ENCODE data around the gene CEP41. TPM values are rescaled to one million over a fixed set of nuclear protein-coding genes. Genes with fewer than 3 reads are reported as not detected.

Gene CEP41
- total and polyA plus RNA-seq, 10 of the 15 experiments (the other 5 are each of a cell fraction or from before 2014, with no cell fraction given), result 11.4 to 43.0 (median 24.7) TPM

DNA sequence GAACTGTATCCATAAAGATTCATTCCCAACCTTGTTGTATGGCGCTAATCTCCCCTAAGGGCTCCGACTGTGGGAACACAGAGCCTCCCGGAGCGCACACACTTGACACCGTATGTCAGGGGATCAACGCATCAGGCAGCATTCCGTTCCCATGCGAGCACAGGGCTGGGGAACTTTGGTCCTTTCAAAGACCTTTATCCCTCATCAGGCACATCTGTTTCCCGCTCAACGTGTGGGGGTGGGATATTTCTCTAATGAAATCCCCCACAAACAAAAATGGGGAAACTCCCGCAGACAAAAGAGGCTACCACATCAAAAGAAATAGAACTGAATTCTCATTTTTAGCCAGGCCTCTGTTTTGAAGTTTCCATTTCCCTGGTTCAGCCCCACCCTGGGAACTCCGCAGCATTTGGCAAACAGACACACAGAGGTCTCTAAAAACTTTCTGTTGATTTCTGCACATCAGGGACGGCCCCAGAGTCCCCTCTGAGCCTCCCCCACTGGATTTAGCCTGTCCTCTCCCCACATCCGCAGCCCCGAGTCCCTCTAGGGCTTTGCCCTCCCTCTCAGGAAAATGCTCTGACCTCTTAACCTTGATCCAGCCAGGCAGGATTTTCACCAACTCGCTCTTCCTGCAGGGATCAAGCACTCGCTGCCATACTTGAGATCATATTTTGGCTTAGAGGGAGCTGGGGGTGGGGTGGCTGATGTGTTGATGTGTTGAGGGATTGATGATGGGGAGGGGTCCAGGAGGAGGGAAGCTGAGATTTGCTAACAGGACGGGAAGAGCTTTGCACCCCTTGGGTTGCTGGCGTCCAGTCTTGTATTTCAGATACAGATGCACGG, 89.6 kb downstream of the CEP41 start (continued):
- TF ChIP-seq ZNF207 (IDR thresholded peaks at IDR 0.05; ENCODE audit: borderline replicate concordance) (no peak), TCF12 (IDR thresholded peaks at IDR 0.05; ENCODE audit: low read depth, low read length) (0 out of 2 replicates have a peak, but pooled peaks have one; percentile 58), CREB1 (IDR thresholded peaks at IDR 0.05; ENCODE audit: low read depth) (no peak), ZNF622 (IDR thresholded peaks at IDR 0.05) (no peak), MXI1 (IDR thresholded peaks at IDR 0.05; ENCODE audit: low read depth, low read length) (no peak), DPF2 (IDR thresholded peaks at IDR 0.05) (0 out of 2 replicates have a peak, but pooled peaks have one; percentile 23), HDAC6 (IDR thresholded peaks at IDR 0.05; ENCODE audit: unreplicated experiment) (no peak), IRF4 (IDR thresholded peaks at IDR 0.05; ENCODE audit: low read depth, low read length) (peak; percentile 47; the same call in 1 of the 2 replicates), ASH2L (IDR thresholded peaks at IDR 0.05; ENCODE audit: borderline replicate concordance, low read depth) (no peak), SPI1 (IDR thresholded peaks at IDR 0.05; ENCODE audit: borderline replicate concordance, insufficient read depth, low read depth, low read length) (no peak), SIX5 (IDR thresholded peaks at IDR 0.05; ENCODE audit: low read depth, low read length, severe bottlenecking) (no peak), SMAD1 (IDR thresholded peaks at IDR 0.05; ENCODE audit: low read depth, partially characterized antibody) (no peak), BCL11A (IDR thresholded peaks at IDR 0.05; ENCODE audit: low read depth, low read length) (0 out of 2 replicates have a peak, but pooled peaks have one; percentile 13), POLR2AphosphoS2 (IDR thresholded peaks at IDR 0.05; ENCODE audit: low read depth, low read length) (no peak), CHD4 (IDR thresholded peaks at IDR 0.05) (no peak), FOS (IDR thresholded peaks at IDR 0.05; ENCODE audit: borderline replicate concordance, extremely low read depth, insufficient read length) (no peak), RFX5 (IDR thresholded peaks at IDR 0.05; ENCODE audit: low read depth, low read length) (no peak), HCFC1 (IDR thresholded peaks at IDR 0.05; ENCODE audit: low read length) (no peak), CBX5 (IDR thresholded peaks at IDR 0.05; ENCODE audit: low read depth) (no peak)
- TF ChIP-seq, protein P1, sequence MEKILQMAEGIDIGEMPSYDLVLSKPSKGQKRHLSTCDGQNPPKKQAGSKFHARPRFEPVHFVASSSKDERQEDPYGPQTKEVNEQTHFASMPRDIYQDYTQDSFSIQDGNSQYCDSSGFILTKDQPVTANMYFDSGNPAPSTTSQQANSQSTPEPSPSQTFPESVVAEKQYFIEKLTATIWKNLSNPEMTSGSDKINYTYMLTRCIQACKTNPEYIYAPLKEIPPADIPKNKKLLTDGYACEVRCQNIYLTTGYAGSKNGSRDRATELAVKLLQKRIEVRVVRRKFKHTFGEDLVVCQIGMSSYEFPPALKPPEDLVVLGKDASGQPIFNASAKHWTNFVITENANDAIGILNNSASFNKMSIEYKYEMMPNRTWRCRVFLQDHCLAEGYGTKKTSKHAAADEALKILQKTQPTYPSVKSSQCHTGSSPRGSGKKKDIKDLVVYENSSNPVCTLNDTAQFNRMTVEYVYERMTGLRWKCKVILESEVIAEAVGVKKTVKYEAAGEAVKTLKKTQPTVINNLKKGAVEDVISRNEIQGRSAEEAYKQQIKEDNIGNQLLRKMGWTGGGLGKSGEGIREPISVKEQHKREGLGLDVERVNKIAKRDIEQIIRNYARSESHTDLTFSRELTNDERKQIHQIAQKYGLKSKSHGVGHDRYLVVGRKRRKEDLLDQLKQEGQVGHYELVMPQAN (conservative IDR thresholded peaks at IDR 0.05), result no peak
- TF ChIP-seq, protein P2, sequence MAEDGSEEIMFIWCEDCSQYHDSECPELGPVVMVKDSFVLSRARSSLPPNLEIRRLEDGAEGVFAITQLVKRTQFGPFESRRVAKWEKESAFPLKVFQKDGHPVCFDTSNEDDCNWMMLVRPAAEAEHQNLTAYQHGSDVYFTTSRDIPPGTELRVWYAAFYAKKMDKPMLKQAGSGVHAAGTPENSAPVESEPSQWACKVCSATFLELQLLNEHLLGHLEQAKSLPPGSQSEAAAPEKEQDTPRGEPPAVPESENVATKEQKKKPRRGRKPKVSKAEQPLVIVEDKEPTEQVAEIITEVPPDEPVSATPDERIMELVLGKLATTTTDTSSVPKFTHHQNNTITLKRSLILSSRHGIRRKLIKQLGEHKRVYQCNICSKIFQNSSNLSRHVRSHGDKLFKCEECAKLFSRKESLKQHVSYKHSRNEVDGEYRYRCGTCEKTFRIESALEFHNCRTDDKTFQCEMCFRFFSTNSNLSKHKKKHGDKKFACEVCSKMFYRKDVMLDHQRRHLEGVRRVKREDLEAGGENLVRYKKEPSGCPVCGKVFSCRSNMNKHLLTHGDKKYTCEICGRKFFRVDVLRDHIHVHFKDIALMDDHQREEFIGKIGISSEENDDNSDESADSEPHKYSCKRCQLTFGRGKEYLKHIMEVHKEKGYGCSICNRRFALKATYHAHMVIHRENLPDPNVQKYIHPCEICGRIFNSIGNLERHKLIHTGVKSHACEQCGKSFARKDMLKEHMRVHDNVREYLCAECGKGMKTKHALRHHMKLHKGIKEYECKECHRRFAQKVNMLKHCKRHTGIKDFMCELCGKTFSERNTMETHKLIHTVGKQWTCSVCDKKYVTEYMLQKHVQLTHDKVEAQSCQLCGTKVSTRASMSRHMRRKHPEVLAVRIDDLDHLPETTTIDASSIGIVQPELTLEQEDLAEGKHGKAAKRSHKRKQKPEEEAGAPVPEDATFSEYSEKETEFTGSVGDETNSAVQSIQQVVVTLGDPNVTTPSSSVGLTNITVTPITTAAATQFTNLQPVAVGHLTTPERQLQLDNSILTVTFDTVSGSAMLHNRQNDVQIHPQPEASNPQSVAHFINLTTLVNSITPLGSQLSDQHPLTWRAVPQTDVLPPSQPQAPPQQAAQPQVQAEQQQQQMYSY (CRISPR knock-in tag; IDR thresholded peaks at IDR 0.05), result no peak
- TF ChIP-seq, protein P3, sequence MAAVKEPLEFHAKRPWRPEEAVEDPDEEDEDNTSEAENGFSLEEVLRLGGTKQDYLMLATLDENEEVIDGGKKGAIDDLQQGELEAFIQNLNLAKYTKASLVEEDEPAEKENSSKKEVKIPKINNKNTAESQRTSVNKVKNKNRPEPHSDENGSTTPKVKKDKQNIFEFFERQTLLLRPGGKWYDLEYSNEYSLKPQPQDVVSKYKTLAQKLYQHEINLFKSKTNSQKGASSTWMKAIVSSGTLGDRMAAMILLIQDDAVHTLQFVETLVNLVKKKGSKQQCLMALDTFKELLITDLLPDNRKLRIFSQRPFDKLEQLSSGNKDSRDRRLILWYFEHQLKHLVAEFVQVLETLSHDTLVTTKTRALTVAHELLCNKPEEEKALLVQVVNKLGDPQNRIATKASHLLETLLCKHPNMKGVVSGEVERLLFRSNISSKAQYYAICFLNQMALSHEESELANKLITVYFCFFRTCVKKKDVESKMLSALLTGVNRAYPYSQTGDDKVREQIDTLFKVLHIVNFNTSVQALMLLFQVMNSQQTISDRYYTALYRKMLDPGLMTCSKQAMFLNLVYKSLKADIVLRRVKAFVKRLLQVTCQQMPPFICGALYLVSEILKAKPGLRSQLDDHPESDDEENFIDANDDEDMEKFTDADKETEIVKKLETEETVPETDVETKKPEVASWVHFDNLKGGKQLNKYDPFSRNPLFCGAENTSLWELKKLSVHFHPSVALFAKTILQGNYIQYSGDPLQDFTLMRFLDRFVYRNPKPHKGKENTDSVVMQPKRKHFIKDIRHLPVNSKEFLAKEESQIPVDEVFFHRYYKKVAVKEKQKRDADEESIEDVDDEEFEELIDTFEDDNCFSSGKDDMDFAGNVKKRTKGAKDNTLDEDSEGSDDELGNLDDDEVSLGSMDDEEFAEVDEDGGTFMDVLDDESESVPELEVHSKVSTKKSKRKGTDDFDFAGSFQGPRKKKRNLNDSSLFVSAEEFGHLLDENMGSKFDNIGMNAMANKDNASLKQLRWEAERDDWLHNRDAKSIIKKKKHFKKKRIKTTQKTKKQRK (IDR thresholded peaks at IDR 0.05; ENCODE audit: low read depth, low read length), result no peak

Data from GM12878 (cell line).